HL-60 (cell line): ENCODE results near the gene TTC9C.

Experiments
- DNase-seq, 2 experiments: peaks; one replicate each; pipeline ENCODE4 v3.0.0-alpha.2; 2010 to 2020; ENCODE audit warnings: low read depth in 1 of 2, low spot score in 1 of 2
- H3K27ac ChIP-seq: fragments of 250-450 bp; sonication (Bioruptor Pico); replicated peaks from 2 replicates; pipeline ENCODE4 v1.5.1; 2020; ENCODE audit warnings: mild to moderate bottlenecking, moderate library complexity
- H3K27me3 ChIP-seq: fragments of 250-450 bp; sonication (Bioruptor Pico); 2 replicates; pipeline ENCODE4 v1.5.1; 2021; ENCODE audit warnings: mild to moderate bottlenecking, moderate library complexity; ENCODE audit not compliant: insufficient read depth, poor library complexity, severe bottlenecking
- H3K4me3 ChIP-seq: replicated peaks from 2 replicates; pipeline ENCODE4 v1.5.1; 2011; ENCODE audit warnings: mild to moderate bottlenecking, control low read depth, low read length; ENCODE audit not compliant: insufficient read depth
- CTCF ChIP-seq: IDR thresholded peaks from one replicate; pipeline ENCODE4 v1.5.1; 2011; ENCODE audit warnings: low read length, control low read depth, inconsistent platforms; ENCODE audit not compliant: insufficient read depth
- GABPA ChIP-seq: IDR thresholded peaks from 2 replicates; pipeline ENCODE4 v1.6.1; 2012; ENCODE audit warnings: low read depth
- POLR2AphosphoS5 ChIP-seq: IDR thresholded peaks from 2 replicates; pipeline ENCODE4 v1.6.1; 2012; ENCODE audit warnings: low read depth
- REST ChIP-seq: IDR thresholded peaks from 2 replicates; pipeline ENCODE4 v1.6.1; 2012; ENCODE audit warnings: low read depth; ENCODE audit not compliant: insufficient replicate concordance
- SPI1 ChIP-seq: IDR thresholded peaks from 2 replicates; pipeline ENCODE4 v1.6.1; 2012; ENCODE audit warnings: low read depth, mild to moderate bottlenecking, borderline replicate concordance

TTC9C gene

GRCh38 chr11:62709247-62710000 lies 18.9 kb upstream of the TTC9C start:
- TF ChIP-seq POLR2AphosphoS5 = peak; percentile 90
- no peak for TF ChIP-seq CTCF
- TF ChIP-seq SPI1 = peak; percentile 26; the same call in 1 of the 2 replicates
- peak; percentile 69 for TF ChIP-seq REST
- TF ChIP-seq GABPA = peak; percentile 69; the same call in 1 of the 2 replicates
- H3K4me3 ChIP-seq = peak overlapping the region; percentile 49
- peak; percentile 92 to 98 for DNase-seq
- H3K27ac ChIP-seq = peak overlapping the region; percentile 88
- no peaks in the 10 kb centered on the region for H3K27me3 ChIP-seq

- H3K27ac ChIP-seq = peak overlapping the region; percentile 88
- no peak for TF ChIP-seq SPI1
- no peak for TF ChIP-seq GABPA
- no peak; the same call in 1 of the 2 replicates for TF ChIP-seq POLR2AphosphoS5
- TF ChIP-seq REST = no peak
- TF ChIP-seq CTCF = no peak
- H3K27me3 ChIP-seq = no peaks in the 10 kb centered on the region
- DNase-seq = no peak
- H3K4me3 ChIP-seq = peak overlapping the region; percentile 22
These were observed 18.3 kb upstream of the TTC9C start for GRCh38 chr11:62710001-62710345.

- no peak for TF ChIP-seq POLR2AphosphoS5
- TF ChIP-seq GABPA = no peak
- TF ChIP-seq CTCF = no peak
- no peak for TF ChIP-seq REST
- DNase-seq = no peak
- H3K4me3 ChIP-seq = no peak overlapping the region
- no peaks in the 10 kb centered on the region for H3K27me3 ChIP-seq
- H3K27ac ChIP-seq = no peak overlapping the region
These were observed 15.9 kb upstream of the TTC9C start for GRCh38 chr11:62712276-62712812.
